ENCODE measurements around the gene SERPINI1.

The SERPINI1 gene

DNA sequence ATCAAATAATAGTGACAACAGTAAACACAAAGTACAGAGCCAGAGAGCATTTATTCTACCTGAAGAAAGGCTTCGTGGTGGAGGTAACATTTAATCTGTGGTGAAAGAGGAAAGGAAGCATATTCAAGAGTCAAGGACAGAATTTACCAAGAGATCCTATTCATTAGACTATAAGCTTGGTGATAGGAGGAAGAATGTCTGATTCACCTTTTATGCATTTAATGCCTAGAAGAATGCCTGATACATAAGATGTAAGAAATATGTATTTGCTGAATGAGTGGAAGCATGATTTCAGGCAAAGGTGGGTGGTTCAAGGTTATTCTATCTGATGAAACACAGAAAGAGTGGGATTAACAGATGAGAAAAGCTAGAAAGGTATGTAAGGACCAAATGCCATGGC is 119.8 kb downstream of the SERPINI1 start:
- H3K4me3 ChIP-seq (ENCODE audit: control insufficient read depth, low read depth, low read length) = no peak overlapping the region
- no peak for TF ChIP-seq CTCF (conservative IDR thresholded peaks at IDR 0.05; ENCODE audit: control insufficient read depth, insufficient read depth, low read depth, low read length)
- DNase-seq (ENCODE audit: low read depth) = no peak

- no peak for TF ChIP-seq CTCF (conservative IDR thresholded peaks at IDR 0.05; ENCODE audit: control insufficient read depth, insufficient read depth, low read depth, low read length)
- no peak overlapping the region for H3K4me3 ChIP-seq (ENCODE audit: control insufficient read depth, low read depth, low read length)
- no peak for DNase-seq (ENCODE audit: low read depth)
Observed at GRCh38 chr3:167858865-167859264, 123.3 kb downstream of the SERPINI1 start.

DNA sequence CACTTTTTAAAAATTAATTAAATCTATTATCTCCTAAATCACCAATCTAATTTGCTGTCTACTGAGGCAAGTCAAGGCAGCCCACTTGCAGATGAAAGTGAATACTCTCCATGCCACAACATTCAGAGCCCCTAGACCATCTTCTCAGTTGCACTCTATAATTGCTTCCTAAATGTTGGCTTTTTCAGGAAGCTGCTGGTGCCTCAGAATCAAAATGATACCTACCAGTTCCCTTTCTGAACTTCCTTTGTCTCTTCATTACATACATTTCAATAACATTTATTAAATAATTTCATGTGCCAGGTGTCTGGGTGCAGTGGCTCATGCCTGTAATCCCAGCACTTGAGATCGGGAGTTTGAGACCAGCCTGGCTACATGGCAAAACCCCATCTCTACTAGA is 124.1 kb downstream of the SERPINI1 start:
- no peak for TF ChIP-seq CTCF (conservative IDR thresholded peaks at IDR 0.05; ENCODE audit: control insufficient read depth, insufficient read depth, low read depth, low read length)
- DNase-seq (ENCODE audit: low read depth) = no peak
- H3K4me3 ChIP-seq (ENCODE audit: control insufficient read depth, low read depth, low read length) = no peak overlapping the region

GRCh38 chr3:167861649-167862048 is 126.1 kb downstream of the SERPINI1 start:
- no peak overlapping the region for H3K4me3 ChIP-seq (ENCODE audit: control insufficient read depth, low read depth, low read length)
- no peak for DNase-seq (ENCODE audit: low read depth)
- no peak for TF ChIP-seq CTCF (conservative IDR thresholded peaks at IDR 0.05; ENCODE audit: control insufficient read depth, insufficient read depth, low read depth, low read length)

DNA sequence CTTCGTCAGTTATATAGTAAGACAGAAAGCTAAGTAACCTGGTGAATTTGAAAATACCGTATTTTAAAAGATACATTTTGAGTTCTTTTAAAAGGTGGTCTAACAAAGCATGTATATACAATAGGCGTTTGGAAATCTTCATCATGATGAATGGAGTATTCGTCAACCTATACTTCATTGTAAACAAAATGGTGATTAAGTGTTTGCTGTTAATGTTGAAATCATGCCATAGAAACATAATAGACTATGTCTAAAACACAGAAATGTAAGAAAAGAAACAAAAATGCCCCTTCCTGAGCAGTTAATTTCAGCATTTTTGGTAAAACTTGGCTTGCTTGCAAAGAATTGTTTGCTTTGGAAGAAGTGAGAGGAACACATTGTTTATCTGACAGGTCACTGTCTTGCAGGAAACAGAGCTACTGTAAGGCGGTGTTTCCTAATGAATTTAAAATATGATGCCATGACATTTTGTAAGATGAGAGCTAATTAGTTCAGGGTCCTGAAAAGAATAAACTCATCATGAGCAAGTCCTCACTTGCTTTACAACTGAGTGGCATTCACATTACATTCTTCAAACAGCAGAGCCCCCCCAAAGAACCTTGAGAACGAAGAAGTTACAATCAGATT is 126.7 kb downstream of the SERPINI1 start:
- no peak for DNase-seq (ENCODE audit: low read depth)
- TF ChIP-seq CTCF (conservative IDR thresholded peaks at IDR 0.05; ENCODE audit: control insufficient read depth, insufficient read depth, low read depth, low read length) = no peak
- H3K4me3 ChIP-seq (ENCODE audit: control insufficient read depth, low read depth, low read length) = no peak overlapping the region

- DNase-seq (ENCODE audit: low read depth) = no peak
- no peak for TF ChIP-seq CTCF (conservative IDR thresholded peaks at IDR 0.05; ENCODE audit: control insufficient read depth, insufficient read depth, low read depth, low read length)
Observed at GRCh38 chr3:167863811-167864551, 128.5 kb downstream of the SERPINI1 start.

More at GRCh38 chr3:167863811-167864551, 128.5 kb downstream of the SERPINI1 start:
- H3K4me3 ChIP-seq (ENCODE audit: control insufficient read depth, low read depth, low read length) = no peak overlapping the region
